ENCODE data around the gene TTC9. TPM values are rescaled to one million over a fixed set of nuclear protein-coding genes. Genes with fewer than 3 reads are reported as not detected.
A peak's percentile ranks its signal among the peaks of the same experiment; 100 is the strongest.

TTC9 gene
- total RNA-seq, 1 experiment from 2014 or later, result 9.3 TPM

GRCh38 chr14:70660967-70661893 lies 19.5 kb downstream of the TTC9 start:
- Histone ChIP-seq H3K79me2 (ENCODE audit: low read depth) (peaks cover 5% of the 10 kb centered on the region; the same call in 1 of the 2 replicates), H3K4me2 (0 out of 2 replicates have a peak overlapping the region, but pooled peaks have one; percentile 12), H3K9me2 (ENCODE audit: insufficient read depth) (no peaks in the 10 kb centered on the region), H3K9me3 (ENCODE audit: insufficient read depth, low read depth) (no peaks in the 10 kb centered on the region), H3K36me3 (ENCODE audit: low read depth) (no peaks in the 10 kb centered on the region), H3K27ac (no peak overlapping the region; the same call in 1 of the 2 replicates), H3K27me3 (ENCODE audit: insufficient read depth, low read depth) (no peaks in the 10 kb centered on the region), H3F3A (ENCODE audit: insufficient read depth, low read depth) (peaks cover 33% of the 10 kb centered on the region), H2AFZ (no peak overlapping the region), H4K20me1 (ENCODE audit: insufficient read depth) (no peaks in the 10 kb centered on the region), H3K4me3 (no peak overlapping the region), H3K4me1 (replicated peaks; ENCODE audit: insufficient read depth) (peaks cover 56% of the 10 kb centered on the region)
- no peak for DNase-seq
- POLR2A ChIA-PET (ENCODE audit: unreplicated experiment), result no interaction called here
- BruUV-seq (replicated peaks), result no TSS peak
- intact Hi-C loops (cut with micrococcal nuclease; ENCODE audit: unreplicated experiment), result no loop called here
- CTCF ChIA-PET, result no interaction called here
- TF ChIP-seq EZH2 (IDR thresholded peaks at IDR 0.05; ENCODE audit: low read depth), result no peak
- TF ChIP-seq CTCF (conservative IDR thresholded peaks at IDR 0.05), result no peak

- peak overlapping the region; percentile 13 for H3K27ac ChIP-seq
- H3K4me2 ChIP-seq, result 0 out of 2 replicates have a peak overlapping the region, but pooled peaks have one; percentile 18
- intact Hi-C loops (cut with micrococcal nuclease; ENCODE audit: unreplicated experiment), result no loop called here
- TF ChIP-seq CTCF (conservative IDR thresholded peaks at IDR 0.05), result no peak
- no peak for TF ChIP-seq EZH2 (IDR thresholded peaks at IDR 0.05; ENCODE audit: low read depth)
- no peaks in the 10 kb centered on the region for H3K9me3 ChIP-seq (ENCODE audit: insufficient read depth, low read depth)
- no peak overlapping the region for H2AFZ ChIP-seq
- H3F3A ChIP-seq (ENCODE audit: insufficient read depth, low read depth), result peaks cover 41% of the 10 kb centered on the region
- POLR2A ChIA-PET (ENCODE audit: unreplicated experiment), result no interaction called here
- no peaks in the 10 kb centered on the region for H3K9me2 ChIP-seq (ENCODE audit: insufficient read depth)
- H3K79me2 ChIP-seq (ENCODE audit: low read depth), result peaks cover 5% of the 10 kb centered on the region; the same call in 1 of the 2 replicates
- CTCF ChIA-PET, result no interaction called here
- no peak overlapping the region for H3K4me3 ChIP-seq
- H3K4me1 ChIP-seq (replicated peaks; ENCODE audit: insufficient read depth), result peaks cover 65% of the 10 kb centered on the region
- DNase-seq, result no peak
- H3K27me3 ChIP-seq (ENCODE audit: insufficient read depth, low read depth), result no peaks in the 10 kb centered on the region
- BruUV-seq (replicated peaks), result no TSS peak
- H3K36me3 ChIP-seq (ENCODE audit: low read depth), result no peaks in the 10 kb centered on the region
- no peaks in the 10 kb centered on the region for H4K20me1 ChIP-seq (ENCODE audit: insufficient read depth)
Observed at GRCh38 chr14:70662080-70662479, 20.4 kb downstream of the TTC9 start.

DNA sequence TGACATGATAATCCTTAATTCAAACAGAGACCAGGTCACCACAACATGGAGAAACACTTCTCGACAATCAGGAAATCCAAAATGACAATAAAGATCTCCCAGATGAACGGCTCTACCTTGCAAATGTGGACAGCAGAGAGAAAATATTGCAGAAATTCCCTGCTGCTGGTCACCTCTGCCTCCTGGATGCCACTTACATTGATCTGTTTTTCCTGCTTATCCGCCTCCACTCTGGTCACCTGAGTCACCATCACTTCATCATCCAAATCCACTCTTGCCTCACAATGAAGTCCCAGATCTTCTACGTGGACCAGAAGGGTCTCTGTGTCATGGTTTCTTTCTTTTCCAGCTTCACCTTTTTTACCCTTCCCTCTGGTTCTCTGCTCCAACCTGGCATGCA lies 21.1 kb downstream of the TTC9 start:
- Histone ChIP-seq H3K27ac (peak overlapping the region; percentile 48), H3K36me3 (ENCODE audit: low read depth) (no peaks in the 10 kb centered on the region), H3F3A (ENCODE audit: insufficient read depth, low read depth) (peaks cover 42% of the 10 kb centered on the region), H3K79me2 (ENCODE audit: low read depth) (peaks cover 5% of the 10 kb centered on the region; the same call in 1 of the 2 replicates), H3K9me3 (ENCODE audit: insufficient read depth, low read depth) (no peaks in the 10 kb centered on the region), H3K4me1 (replicated peaks; ENCODE audit: insufficient read depth) (peaks cover 71% of the 10 kb centered on the region), H3K9me2 (ENCODE audit: insufficient read depth) (no peaks in the 10 kb centered on the region), H3K4me3 (no peak overlapping the region), H4K20me1 (ENCODE audit: insufficient read depth) (no peaks in the 10 kb centered on the region), H3K4me2 (peak overlapping the region; percentile 18; the same call in 1 of the 2 replicates), H3K27me3 (ENCODE audit: insufficient read depth, low read depth) (no peaks in the 10 kb centered on the region), H2AFZ (no peak overlapping the region)
- DNase-seq, result no peak
- intact Hi-C loops (cut with micrococcal nuclease; ENCODE audit: unreplicated experiment), result no loop called here
- POLR2A ChIA-PET (ENCODE audit: unreplicated experiment), result no interaction called here
- CTCF ChIA-PET, result interaction anchor here (1.0 kb wide), 1 partner anchor 26 kb away, joined by 3 read pairs; no protein-coding TSS in a partner anchor
- BruUV-seq (replicated peaks), result no TSS peak
- TF ChIP-seq EZH2 (IDR thresholded peaks at IDR 0.05; ENCODE audit: low read depth) (no peak), CTCF (conservative IDR thresholded peaks at IDR 0.05) (no peak)

Measured in PC-9 (cell line).